OCI-LY3 (cell line): ENCODE measurements around the gene FRMPD4.

Experiments used
- H2AFZ ChIP-seq: fragments of 200-600, 300-600 bp; shearing (Covaris generic); 2 replicates; pipeline ENCODE4 v1.6.0; 2014; ENCODE audit warnings: antibody characterized with exemption, low read depth, low read length
- H3K27ac ChIP-seq: fragments of 200-600, 300-600 bp; sonication (generic); 2 replicates; pipeline ENCODE4 v1.5.1; 2014; ENCODE audit warnings: mild to moderate bottlenecking, low read length, moderate library complexity, mixed read lengths
- H3K27me3 ChIP-seq: fragments of 200-600, 300-600 bp; sonication (generic); 2 replicates; pipeline ENCODE4 v1.6.1; 2014; ENCODE audit warnings: low read depth, low read length, mixed read lengths
- H3K36me3 ChIP-seq: fragments of 200-600, 300-600 bp; sonication (generic); replicated peaks from 2 replicates; pipeline ENCODE3; 2014; ENCODE audit warnings: low read depth, low read length, mixed read lengths
- H3K4me1 ChIP-seq: fragments of 300-600, 200-600 bp; sonication (generic); 2 replicates; pipeline ENCODE4 v1.6.1; 2014; ENCODE audit warnings: low read length, mixed read lengths
- H3K4me2 ChIP-seq: fragments of 200-600, 300-600 bp; sonication (generic); 2 replicates; pipeline ENCODE4 v1.6.1; 2014; ENCODE audit warnings: low read length, mixed read lengths
- H3K4me3 ChIP-seq: fragments of 300-600, 200-600 bp; sonication (generic); 2 replicates; pipeline ENCODE4 v1.5.1; 2014; ENCODE audit warnings: antibody characterized with exemption, mild to moderate bottlenecking, low read length, moderate library complexity
- H3K79me2 ChIP-seq: fragments of 300-600, 200-600 bp; shearing (Covaris generic); 2 replicates; pipeline ENCODE4 v1.6.1; 2014; ENCODE audit warnings: mild to moderate bottlenecking, low read length, mixed read lengths
- H3K9ac ChIP-seq: fragments of 300-600, 200-600 bp; shearing (Covaris generic); 2 replicates; pipeline ENCODE4 v1.6.0; 2014; ENCODE audit warnings: mild to moderate bottlenecking, low read length, moderate library complexity
- H3K9me3 ChIP-seq: fragments of 200-600, 300-600 bp; shearing (Covaris generic); 2 replicates; pipeline ENCODE4 v1.6.1; 2014; ENCODE audit warnings: low read length, mixed read lengths; ENCODE audit not compliant: insufficient read depth
- H4K20me1 ChIP-seq: fragments of 200-600, 300-600 bp; sonication (generic); 2 replicates; pipeline ENCODE4 v1.6.1; 2016; ENCODE audit warnings: low read length, mixed read lengths; ENCODE audit not compliant: insufficient read depth
- CTCF ChIP-seq: fragments of 200-600, 300-600 bp; sonication (generic); IDR thresholded peaks from 2 replicates; pipeline ENCODE4 v1.5.1; 2014; ENCODE audit warnings: antibody characterized with exemption, low read length, low read depth
- EZH2phosphoT487 ChIP-seq: fragments of 200-600 bp; shearing (Covaris generic); IDR thresholded peaks from 2 replicates; pipeline ENCODE4 v1.6.1; 2018; ENCODE audit warnings: antibody characterized with exemption, mixed run types, low read depth

FRMPD4 gene

GRCh38 chrX:12716574-12716973, 578.3 kb downstream of the FRMPD4 start:
- no peaks in the 10 kb centered on the region for H3K27me3 ChIP-seq
- H3K27ac ChIP-seq, result no peak overlapping the region
- H4K20me1 ChIP-seq, result no peaks in the 10 kb centered on the region
- TF ChIP-seq CTCF (no peak), EZH2phosphoT487 (no peak)
- H3K4me2 ChIP-seq, result no peak overlapping the region
- H3K4me3 ChIP-seq, result no peak overlapping the region
- no peaks in the 10 kb centered on the region for H3K9me3 ChIP-seq
- H2AFZ ChIP-seq, result no peak overlapping the region
- H3K79me2 ChIP-seq, result no peaks in the 10 kb centered on the region
- H3K36me3 ChIP-seq, result no peaks in the 10 kb centered on the region
- H3K4me1 ChIP-seq, result peaks cover 7% of the 10 kb centered on the region
- no peak overlapping the region for H3K9ac ChIP-seq

GRCh38 chrX:12719837-12720236, 581.6 kb downstream of the FRMPD4 start:
- H2AFZ ChIP-seq, result no peak overlapping the region
- H3K9me3 ChIP-seq, result no peaks in the 10 kb centered on the region
- H4K20me1 ChIP-seq, result no peaks in the 10 kb centered on the region
- H3K27me3 ChIP-seq, result no peaks in the 10 kb centered on the region
- H3K36me3 ChIP-seq, result no peaks in the 10 kb centered on the region
- no peaks in the 10 kb centered on the region for H3K4me1 ChIP-seq
- H3K79me2 ChIP-seq, result no peaks in the 10 kb centered on the region
- no peak overlapping the region for H3K9ac ChIP-seq
- no peak for TF ChIP-seq CTCF
- TF ChIP-seq EZH2phosphoT487, result no peak
- no peak overlapping the region for H3K4me3 ChIP-seq
- no peak overlapping the region for H3K27ac ChIP-seq
- no peak overlapping the region for H3K4me2 ChIP-seq

GRCh38 chrX:12721042-12721441, 582.8 kb downstream of the FRMPD4 start:
- 0 out of 2 replicates have a peak, but pooled peaks cover 4% of the 10 kb centered on the region for H3K27me3 ChIP-seq
- TF ChIP-seq CTCF (no peak), EZH2phosphoT487 (no peak)

GRCh38 chrX:12722314-12722713, 584.0 kb downstream of the FRMPD4 start:
- Histone ChIP-seq H3K4me2 (no peak overlapping the region), H3K4me1 (no peaks in the 10 kb centered on the region), H4K20me1 (no peaks in the 10 kb centered on the region), H3K79me2 (no peaks in the 10 kb centered on the region), H3K9ac (no peak overlapping the region), H3K36me3 (no peaks in the 10 kb centered on the region), H3K4me3 (no peak overlapping the region), H3K27ac (no peak overlapping the region), H3K9me3 (no peaks in the 10 kb centered on the region), H3K27me3 (0 out of 2 replicates have a peak, but pooled peaks cover 4% of the 10 kb centered on the region), H2AFZ (no peak overlapping the region)
- no peak for TF ChIP-seq CTCF
- no peak for TF ChIP-seq EZH2phosphoT487

More at GRCh38 chrX:12721042-12721441, 582.8 kb downstream of the FRMPD4 start:
- H4K20me1 ChIP-seq, result no peaks in the 10 kb centered on the region
- no peak overlapping the region for H2AFZ ChIP-seq
- H3K4me2 ChIP-seq, result no peak overlapping the region
- H3K4me1 ChIP-seq, result no peaks in the 10 kb centered on the region
- H3K9ac ChIP-seq, result no peak overlapping the region
- H3K27ac ChIP-seq, result no peak overlapping the region
- no peak overlapping the region for H3K4me3 ChIP-seq
- no peaks in the 10 kb centered on the region for H3K9me3 ChIP-seq
- H3K79me2 ChIP-seq, result no peaks in the 10 kb centered on the region
- H3K36me3 ChIP-seq, result no peaks in the 10 kb centered on the region
